Measurements from ENCODE around the gene DNAJC5G.
"Not testable (repeated sequence)": the region's sequence is repeated elsewhere in the genome, so short reads cannot be mapped to it uniquely, and the experiment has no call there.

Gene DNAJC5G

GRCh38 chr2:27319839-27320238 lies 44.6 kb downstream of the DNAJC5G start:
- DNase-seq; H3K27ac Mint-ChIP-seq; H3K4me3 Mint-ChIP-seq; H3K27me3 Mint-ChIP-seq; ATAC-seq (replicated peaks); H3K9me3 Mint-ChIP-seq: not testable (repeated sequence)
- H3K4me1 Mint-ChIP-seq, result peaks cover 9 to 25% of the 10 kb centered on the region in 2 donors
- H3K36me3 Mint-ChIP-seq, result peaks cover 11 to 23% of the 10 kb centered on the region in 2 donors

- peak overlapping the region in 1 of 2 donors; percentile 1 for H3K4me3 Mint-ChIP-seq
- DNase-seq (no peak), ATAC-seq (replicated peaks) (no peak)
- H3K36me3 Mint-ChIP-seq, result peaks cover 16 to 28% of the 10 kb centered on the region in 2 donors
- H3K27ac Mint-ChIP-seq, result no peak overlapping the region
- H3K4me1 Mint-ChIP-seq, result peaks cover 9 to 25% of the 10 kb centered on the region in 2 donors
- H3K9me3 Mint-ChIP-seq, result no peaks in the 10 kb centered on the region
- no peaks in the 10 kb centered on the region for H3K27me3 Mint-ChIP-seq
Observed at GRCh38 chr2:27320958-27321543, 45.8 kb downstream of the DNAJC5G start.

- Mint-ChIP-seq H3K27ac (peak overlapping the region; percentile 96), H3K9me3 (no peaks in the 10 kb centered on the region), H3K4me3 (peak overlapping the region; percentile 88 to 92), H3K36me3 (peaks cover 27 to 32% of the 10 kb centered on the region in 2 donors), H3K27me3 (no peaks in the 10 kb centered on the region), H3K4me1 (peaks cover 11 to 35% of the 10 kb centered on the region in 2 donors)
- peak; percentile 16 for DNase-seq
- ATAC-seq (replicated peaks), result peak; percentile 63 to 66
Observed at GRCh38 chr2:27322301-27322765, 47.1 kb downstream of the DNAJC5G start.

- ATAC-seq (replicated peaks) (peak; percentile 96), DNase-seq (peak; percentile 84)
- peak within 1 kb of the TSS; percentile 88 to 92 for H3K4me3 Mint-ChIP-seq
- H3K9me3 Mint-ChIP-seq, result no peaks in the 10 kb centered on the region
- H3K4me1 Mint-ChIP-seq, result peaks cover 11 to 35% of the 10 kb centered on the region in 2 donors
- no peaks in the 10 kb centered on the region for H3K27me3 Mint-ChIP-seq
- peak within 1 kb of the TSS; percentile 96 for H3K27ac Mint-ChIP-seq
- peaks cover 31 to 33% of the 10 kb centered on the region in 2 donors for H3K36me3 Mint-ChIP-seq
Observed at GRCh38 chr2:27322766-27323595, 47.7 kb downstream of the DNAJC5G start, which contains the start of gene MPV17. MPV17 (minus strand) TSS chr2:27323097; CDS start chr2:27322517, 580 bp downstream.

GRCh38 chr2:27323596-27324285 lies 48.5 kb downstream of the DNAJC5G start:
- Mint-ChIP-seq H3K4me3 (peak overlapping the region; percentile 88 to 92), H3K9me3 (no peaks in the 10 kb centered on the region), H3K27me3 (no peaks in the 10 kb centered on the region), H3K4me1 (peaks cover 11 to 35% of the 10 kb centered on the region in 2 donors), H3K27ac (peak overlapping the region; percentile 96), H3K36me3 (peaks cover 33 to 40% of the 10 kb centered on the region in 2 donors)
- ATAC-seq (replicated peaks) (no peak), DNase-seq (no peak)

- Mint-ChIP-seq H3K9me3 (no peaks in the 10 kb centered on the region), H3K36me3 (peaks cover 36 to 47% of the 10 kb centered on the region in 2 donors), H3K27me3 (no peaks in the 10 kb centered on the region), H3K4me1 (peaks cover 11 to 35% of the 10 kb centered on the region in 2 donors), H3K4me3 (no peak overlapping the region), H3K27ac (no peak overlapping the region)
- ATAC-seq (replicated peaks) (no peak), DNase-seq (no peak)
Observed at GRCh38 chr2:27324720-27325119, 49.5 kb downstream of the DNAJC5G start.

Measured in stimulated activated naive B cell treated with anti-CD40 and anti-IgM and Interleukin-4, amounts not matched to agents 10 μg/mL and 1 μg/mL and 100 μg/mL, for 72 hours (primary cell).